Muscle layer of duodenum (tissue), 2 donors: Measurements from ENCODE around the gene OBSCN.
"Not testable (repeated sequence)": the region's sequence is repeated elsewhere in the genome, so short reads cannot be mapped to it uniquely, and the experiment has no call there.

Experiments used
- H3K27ac ChIP-seq: one replicate; pipeline ENCODE4 v1.7.0; 2013; ENCODE audit warnings: mild to moderate bottlenecking, low read length
- H3K27me3 ChIP-seq: one replicate; pipeline ENCODE4 v1.7.0; 2013; ENCODE audit warnings: low read depth, mild to moderate bottlenecking, control low read depth, low read length
- H3K36me3 ChIP-seq, 2 donors: one replicate each; pipeline ENCODE4 v1.7.0; 2013; ENCODE audit warnings: low read length in 2 of 2, control low read depth in 1 of 2, mild to moderate bottlenecking in 1 of 2; ENCODE audit not compliant: insufficient read depth in 2 of 2, control insufficient read depth in 1 of 2
- H3K4me1 ChIP-seq, 2 donors: one replicate each; pipeline ENCODE4 v1.7.0; 2013; ENCODE audit warnings: low read length in 2 of 2, mild to moderate bottlenecking in 2 of 2, control low read depth in 1 of 2, moderate library complexity in 1 of 2; ENCODE audit not compliant: insufficient read depth in 2 of 2, control insufficient read depth in 1 of 2
- H3K4me3 ChIP-seq, 2 donors: one replicate each; pipeline ENCODE4 v1.7.0; 2013; ENCODE audit warnings: low read length in 2 of 2, low read depth in 1 of 2, mild to moderate bottlenecking in 1 of 2
- H3K9me3 ChIP-seq, 2 donors: one replicate each; pipeline ENCODE4 v1.7.0; 2013; ENCODE audit warnings: low read length in 2 of 2, control low read depth in 1 of 2, mild to moderate bottlenecking in 1 of 2; ENCODE audit not compliant: control insufficient read depth in 1 of 2
- donor health status: healthy.

Gene OBSCN

GRCh38 chr1:228218513-228219244, 10.8 kb downstream of the OBSCN start:
- Histone ChIP-seq H3K36me3 (peaks cover 0 to 3% of the 10 kb centered on the region in 2 donors), H3K27ac (no peak overlapping the region), H3K9me3 (no peaks in the 10 kb centered on the region), H3K4me1 (peaks cover 0 to 4% of the 10 kb centered on the region in 2 donors), H3K4me3 (no peak overlapping the region), H3K27me3 (no peaks in the 10 kb centered on the region)

GRCh38 chr1:228219245-228219961, 11.6 kb downstream of the OBSCN start:
- Histone ChIP-seq H3K36me3 (peaks cover 0 to 8% of the 10 kb centered on the region in 2 donors), H3K4me1 (no peaks in the 10 kb centered on the region), H3K4me3 (no peak overlapping the region), H3K27ac (no peak overlapping the region), H3K9me3 (peaks cover 0 to 5% of the 10 kb centered on the region in 2 donors), H3K27me3 (no peaks in the 10 kb centered on the region)

GRCh38 chr1:228219962-228220780, 12.3 kb downstream of the OBSCN start:
- peaks cover 7 to 13% of the 10 kb centered on the region in 2 donors for H3K9me3 ChIP-seq
- no peak overlapping the region for H3K27ac ChIP-seq
- no peaks in the 10 kb centered on the region for H3K27me3 ChIP-seq
- peaks cover 0 to 15% of the 10 kb centered on the region in 2 donors for H3K36me3 ChIP-seq
- H3K4me1 ChIP-seq = no peaks in the 10 kb centered on the region
- no peak overlapping the region for H3K4me3 ChIP-seq

GRCh38 chr1:228221097-228221496, 13.3 kb downstream of the OBSCN start:
- not testable (repeated sequence) for H3K4me3 ChIP-seq, H3K4me1 ChIP-seq, H3K27me3 ChIP-seq, H3K27ac ChIP-seq
- H3K36me3 ChIP-seq = peaks cover 0 to 20% of the 10 kb centered on the region in 2 donors
- H3K9me3 ChIP-seq = peaks cover 8 to 20% of the 10 kb centered on the region in 2 donors

GRCh38 chr1:228222548-228222947, 14.7 kb downstream of the OBSCN start:
- no peak overlapping the region for H3K4me3 ChIP-seq
- H3K27ac ChIP-seq = no peak overlapping the region
- H3K36me3 ChIP-seq = peaks cover 0 to 20% of the 10 kb centered on the region in 2 donors
- H3K9me3 ChIP-seq = peaks cover 8 to 20% of the 10 kb centered on the region in 2 donors
- no peaks in the 10 kb centered on the region for H3K27me3 ChIP-seq
- no peaks in the 10 kb centered on the region for H3K4me1 ChIP-seq

- Histone ChIP-seq H3K36me3 (peaks cover 0 to 19% of the 10 kb centered on the region in 2 donors), H3K27me3 (no peaks in the 10 kb centered on the region), H3K4me3 (no peak overlapping the region), H3K27ac (no peak overlapping the region), H3K4me1 (no peaks in the 10 kb centered on the region), H3K9me3 (peaks cover 8 to 20% of the 10 kb centered on the region in 2 donors)
Observed at GRCh38 chr1:228224198-228225164, 16.6 kb downstream of the OBSCN start.

- Histone ChIP-seq H3K27me3 (no peaks in the 10 kb centered on the region), H3K36me3 (peaks cover 0 to 17% of the 10 kb centered on the region in 2 donors), H3K9me3 (peaks cover 8 to 20% of the 10 kb centered on the region in 2 donors), H3K27ac (no peak overlapping the region), H3K4me3 (no peak overlapping the region), H3K4me1 (no peaks in the 10 kb centered on the region)
Observed at GRCh38 chr1:228225165-228225710, 17.4 kb downstream of the OBSCN start.

- no peak overlapping the region for H3K27ac ChIP-seq
- H3K36me3 ChIP-seq = peaks cover 0 to 17% of the 10 kb centered on the region in 2 donors
Observed at GRCh38 chr1:228225740-228226139, 17.9 kb downstream of the OBSCN start.

GRCh38 chr1:228226141-228226874, 18.5 kb downstream of the OBSCN start:
- Histone ChIP-seq H3K4me1 (no peaks in the 10 kb centered on the region), H3K27me3 (no peaks in the 10 kb centered on the region), H3K36me3 (peaks cover 0 to 17% of the 10 kb centered on the region in 2 donors), H3K4me3 (no peak overlapping the region), H3K27ac (no peak overlapping the region), H3K9me3 (peaks cover 8 to 20% of the 10 kb centered on the region in 2 donors)

More at GRCh38 chr1:228225740-228226139, 17.9 kb downstream of the OBSCN start:
- Histone ChIP-seq H3K4me3 (no peak overlapping the region), H3K4me1 (no peaks in the 10 kb centered on the region), H3K27me3 (no peaks in the 10 kb centered on the region), H3K9me3 (peaks cover 8 to 20% of the 10 kb centered on the region in 2 donors)
